ENCODE data around the gene PARP8.
"Not testable (repeated sequence)": the region's sequence is repeated elsewhere in the genome, so short reads cannot be mapped to it uniquely, and the experiment has no call there.

The PARP8 gene, protein sequence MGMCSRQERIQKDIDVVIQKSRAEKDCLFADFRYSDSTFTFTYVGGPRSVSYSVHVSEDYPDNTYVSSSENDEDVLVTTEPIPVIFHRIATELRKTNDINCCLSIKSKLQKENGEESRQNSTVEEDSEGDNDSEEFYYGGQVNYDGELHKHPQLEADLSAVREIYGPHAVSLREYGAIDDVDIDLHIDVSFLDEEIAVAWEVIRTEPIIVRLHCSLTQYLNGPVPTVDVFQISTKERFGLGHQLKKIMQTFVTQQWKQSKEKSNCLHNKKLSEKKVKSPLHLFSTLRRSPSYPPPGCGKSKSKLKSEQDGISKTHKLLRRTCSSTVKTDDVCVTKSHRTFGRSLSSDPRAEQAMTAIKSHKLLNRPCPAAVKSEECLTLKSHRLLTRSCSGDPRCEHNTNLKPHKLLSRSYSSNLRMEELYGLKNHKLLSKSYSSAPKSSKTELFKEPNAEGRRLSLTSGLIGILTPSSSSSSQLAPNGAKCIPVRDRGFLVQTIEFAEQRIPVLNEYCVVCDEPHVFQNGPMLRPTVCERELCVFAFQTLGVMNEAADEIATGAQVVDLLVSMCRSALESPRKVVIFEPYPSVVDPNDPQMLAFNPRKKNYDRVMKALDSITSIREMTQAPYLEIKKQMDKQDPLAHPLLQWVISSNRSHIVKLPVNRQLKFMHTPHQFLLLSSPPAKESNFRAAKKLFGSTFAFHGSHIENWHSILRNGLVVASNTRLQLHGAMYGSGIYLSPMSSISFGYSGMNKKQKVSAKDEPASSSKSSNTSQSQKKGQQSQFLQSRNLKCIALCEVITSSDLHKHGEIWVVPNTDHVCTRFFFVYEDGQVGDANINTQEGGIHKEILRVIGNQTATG

DNA sequence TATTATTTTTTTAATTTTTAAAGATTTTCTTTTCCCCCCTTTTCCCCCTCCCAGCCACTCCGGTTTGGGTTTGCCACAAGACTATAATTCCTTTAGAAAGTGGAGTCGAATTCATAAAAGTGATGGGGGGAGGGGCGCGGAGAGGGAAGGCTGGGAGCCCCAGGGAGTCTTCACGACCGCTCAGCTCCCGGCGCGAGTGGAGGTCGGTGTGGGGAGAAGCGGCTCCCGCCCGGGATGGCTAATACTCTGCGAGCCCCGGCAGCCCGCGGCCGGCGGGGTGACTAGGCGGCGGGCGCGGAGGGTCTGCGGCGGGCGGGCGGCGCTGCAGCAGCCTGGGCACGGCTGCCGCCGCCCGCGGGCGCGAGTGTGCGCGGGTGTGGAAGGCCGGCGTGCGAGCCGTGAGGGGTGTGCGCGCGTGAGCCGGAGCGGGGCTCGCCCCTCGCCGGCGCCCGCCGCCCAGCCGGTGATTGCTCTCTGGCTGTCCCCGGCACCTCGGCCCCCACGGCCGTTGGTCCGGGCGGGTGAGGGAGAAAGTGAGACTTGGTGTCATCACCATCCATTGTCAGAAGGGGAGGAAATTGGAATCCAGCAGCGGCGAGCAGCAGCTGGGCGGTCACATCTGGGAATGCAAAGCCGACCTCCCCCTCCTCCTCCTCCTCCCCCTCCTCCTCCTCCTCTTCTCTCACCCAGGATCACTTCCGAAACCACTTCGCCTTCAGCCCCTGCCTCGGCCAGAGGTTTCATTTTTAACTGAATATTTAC lies at the start of gene PARP8:
Gene PARP8, plus strand, starts transcription at position 377 of the 762 bp plus-strand sequence. CDS start 459 bp downstream, outside the sequence.
- DNase-seq (ENCODE audit: low read depth in 2 of 2): peak; percentile 19 to 26

DNA sequence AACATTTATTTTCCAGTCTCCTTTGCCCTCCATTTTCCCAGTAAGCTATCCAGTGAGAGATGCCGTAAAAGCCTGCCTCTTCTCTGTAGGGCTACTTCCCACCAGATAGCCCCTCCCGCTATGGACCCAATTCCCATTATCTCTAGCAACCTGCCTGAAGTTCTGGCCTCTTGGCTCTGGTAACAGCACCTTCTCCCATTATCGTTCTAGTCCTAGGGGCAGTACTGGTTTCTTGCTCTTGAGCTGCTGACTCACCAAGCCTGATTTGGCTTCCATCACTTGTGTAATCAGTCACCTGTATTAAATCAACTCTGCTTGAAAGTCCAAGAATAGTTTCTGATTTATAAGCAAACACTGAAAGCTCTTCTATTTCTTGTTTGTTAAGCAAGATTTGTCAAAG lies 42.8 kb upstream of the PARP8 start:
- DNase-seq (ENCODE audit: low read depth in 2 of 2): no peak

DNA sequence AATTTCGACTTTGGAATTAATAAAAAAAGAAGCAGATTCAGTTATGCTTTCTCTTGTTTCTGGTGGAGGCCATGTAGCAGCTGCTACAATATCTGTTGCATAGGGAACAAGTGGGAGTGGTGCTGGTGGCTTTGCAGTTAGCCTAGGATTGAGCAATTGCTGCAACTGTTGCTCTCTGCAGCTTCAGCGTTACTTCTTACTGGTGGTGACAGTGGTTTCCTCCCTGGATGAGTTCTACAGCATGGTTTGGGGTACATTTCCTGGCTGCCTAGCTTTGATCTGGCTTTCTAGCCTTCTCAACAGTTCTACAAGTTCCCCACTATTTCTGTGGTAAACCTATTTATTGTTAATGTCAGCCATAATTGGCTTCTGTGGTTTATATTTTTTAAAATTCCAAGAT lies 31.6 kb upstream of the PARP8 start:
- DNase-seq (ENCODE audit: low read depth in 2 of 2): peak in 1 of 2 donors; percentile 4

DNA sequence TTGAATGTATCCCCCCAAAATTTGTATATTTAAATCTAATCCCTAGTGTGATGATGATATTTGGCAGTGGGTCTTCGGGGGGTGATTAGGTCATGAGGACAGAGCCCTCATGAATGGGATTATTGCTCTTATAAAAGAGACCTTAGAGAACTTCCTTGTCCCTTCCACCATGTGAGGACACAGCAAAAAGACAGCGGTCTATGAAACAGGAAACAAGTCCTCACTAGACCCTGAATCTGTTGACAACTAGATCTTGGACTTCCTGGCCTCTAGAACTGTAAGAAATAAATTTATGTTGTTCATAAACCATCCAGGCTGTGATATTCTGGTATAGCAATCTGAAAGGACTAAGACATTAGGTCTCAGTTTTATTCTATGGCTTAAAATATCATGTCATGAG lies 28.9 kb upstream of the PARP8 start:
- not testable (repeated sequence) for DNase-seq (ENCODE audit: low read depth in 2 of 2)

DNA sequence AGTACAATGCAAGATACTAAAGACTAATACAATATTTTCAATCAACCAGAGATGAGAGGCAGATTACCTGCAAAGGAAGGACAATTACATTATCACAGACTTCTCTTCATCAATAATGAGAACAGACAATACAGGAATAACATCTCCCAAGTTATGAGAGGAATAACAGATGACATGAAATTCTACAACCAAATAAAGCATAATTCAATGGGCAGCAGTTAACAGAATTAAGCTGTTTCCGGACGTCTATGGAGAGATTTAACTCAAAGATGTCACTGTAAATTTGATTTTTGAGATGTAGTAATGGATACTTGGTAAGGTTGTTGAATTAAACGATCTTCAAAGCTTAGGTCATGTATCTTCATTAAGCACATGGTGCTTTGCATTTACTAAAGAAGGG lies 19.8 kb upstream of the PARP8 start:
- no peak for DNase-seq (ENCODE audit: low read depth in 2 of 2)

DNA sequence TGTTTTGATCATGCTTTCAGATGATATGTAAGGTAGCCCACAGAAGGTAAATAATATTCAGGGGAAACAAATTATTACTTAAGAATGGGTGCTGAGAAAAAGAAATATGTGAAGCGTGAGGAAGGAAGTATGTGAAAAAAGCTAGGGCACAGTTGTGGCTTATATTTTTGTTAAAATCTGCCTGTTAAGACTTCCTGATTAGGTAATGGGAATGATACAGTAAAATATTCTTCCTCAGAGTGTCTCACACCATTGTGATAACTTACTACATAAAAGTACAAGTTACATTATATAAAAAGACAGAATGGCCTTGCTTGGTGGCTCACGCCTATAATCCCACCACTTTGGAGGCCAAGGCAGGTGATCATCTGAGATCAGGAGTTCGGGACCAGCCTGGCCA lies 18.7 kb upstream of the PARP8 start:
- no peak for DNase-seq (ENCODE audit: low read depth in 2 of 2)

DNA sequence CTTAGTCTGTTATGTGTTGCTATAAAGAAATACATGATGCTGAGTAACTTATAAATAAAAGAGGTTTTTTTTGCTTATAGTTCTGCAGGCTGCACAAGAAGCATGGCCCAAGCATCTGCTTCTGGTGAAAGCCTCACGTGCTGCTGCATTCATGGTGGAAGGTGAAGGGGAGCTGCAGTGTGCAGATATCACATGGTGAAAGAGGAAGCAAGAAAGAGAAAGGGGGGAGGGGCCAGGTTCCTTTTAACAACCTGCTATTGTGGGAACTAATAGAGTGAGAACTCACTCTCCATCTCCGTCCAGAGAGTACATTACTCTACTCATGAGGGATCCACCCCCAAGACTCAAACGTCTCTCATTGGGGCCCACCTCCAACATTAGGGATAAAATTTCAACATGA lies 12.5 kb upstream of the PARP8 start:
- DNase-seq (ENCODE audit: low read depth in 2 of 2): no peak

DNA sequence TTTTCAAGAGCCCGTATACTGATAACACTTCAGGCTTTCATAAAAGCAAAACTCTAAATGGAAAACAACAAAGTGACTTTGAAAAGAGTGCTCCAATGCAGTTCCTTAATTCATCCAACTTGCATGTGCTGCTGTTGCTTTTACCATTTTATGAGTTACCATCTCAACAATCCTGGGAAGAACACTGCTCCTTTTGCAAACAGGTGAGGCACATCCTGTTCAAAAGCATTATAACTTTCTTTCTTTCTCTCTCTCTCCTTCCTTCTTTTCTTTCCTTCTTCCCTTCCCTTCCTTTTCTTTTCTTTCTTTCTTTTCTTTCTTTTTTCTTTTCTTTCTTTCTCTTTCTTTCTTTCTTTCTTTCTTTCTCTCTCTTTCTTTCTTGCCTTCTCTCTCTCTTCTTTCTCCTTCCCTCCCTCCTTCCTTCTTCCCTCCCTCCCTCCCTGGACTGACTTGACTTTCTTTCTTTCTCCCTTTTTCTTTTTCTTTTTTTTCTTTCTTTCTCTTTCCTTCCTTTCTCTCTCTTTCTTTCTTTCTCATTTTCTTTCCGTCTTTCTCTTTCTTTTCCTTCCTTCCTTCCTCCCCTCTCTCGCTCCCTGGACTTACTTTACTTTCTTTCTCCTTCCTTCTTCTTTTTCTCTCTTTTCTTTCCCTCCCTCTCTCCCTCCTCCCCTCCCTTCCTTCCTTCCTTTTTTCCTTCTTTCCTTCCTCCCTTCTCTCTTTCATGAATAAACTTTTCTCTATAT lies 11.2 kb upstream of the PARP8 start:
- no peak for DNase-seq (ENCODE audit: low read depth in 2 of 2)

DNA sequence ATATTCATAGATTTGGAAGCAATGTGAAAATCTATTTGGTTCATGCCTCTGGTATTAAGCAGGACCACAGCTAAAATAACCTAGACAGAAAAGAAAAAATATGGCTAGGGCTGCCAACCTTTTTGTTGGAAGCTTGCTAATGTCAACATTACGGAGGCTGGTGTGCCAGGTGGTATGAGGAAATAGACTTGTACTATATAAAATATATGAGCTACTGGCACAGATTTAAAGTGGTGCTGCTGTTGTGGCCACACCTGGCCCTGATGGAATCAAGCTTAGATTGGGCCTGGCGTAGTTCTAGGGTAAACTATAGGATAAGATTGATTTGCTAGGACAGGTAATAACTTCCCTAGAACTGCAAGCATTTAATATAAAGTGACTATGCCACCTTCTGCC lies 10.6 kb upstream of the PARP8 start:
- no peak for DNase-seq (ENCODE audit: low read depth in 2 of 2)

DNA sequence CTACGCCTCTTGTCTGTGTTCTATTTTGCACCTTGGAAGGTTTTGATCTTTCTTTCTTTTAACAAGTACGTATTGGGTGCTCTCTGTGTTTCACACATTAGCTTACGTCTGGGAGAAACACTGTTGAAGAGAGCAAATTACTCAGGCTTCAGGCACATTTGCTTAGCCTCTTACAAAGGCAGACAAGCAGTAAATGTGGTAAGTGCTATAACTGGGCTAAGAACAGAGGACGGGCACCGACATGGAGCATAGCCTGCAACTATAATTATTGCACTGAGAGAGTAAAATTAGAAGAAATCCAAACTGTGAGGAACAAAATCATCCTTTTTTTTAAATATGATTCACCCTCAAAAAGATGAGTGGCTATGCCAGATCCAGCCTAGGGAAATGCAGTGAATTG lies 9.4 kb upstream of the PARP8 start:
- no peak for DNase-seq (ENCODE audit: low read depth in 2 of 2)

DNA sequence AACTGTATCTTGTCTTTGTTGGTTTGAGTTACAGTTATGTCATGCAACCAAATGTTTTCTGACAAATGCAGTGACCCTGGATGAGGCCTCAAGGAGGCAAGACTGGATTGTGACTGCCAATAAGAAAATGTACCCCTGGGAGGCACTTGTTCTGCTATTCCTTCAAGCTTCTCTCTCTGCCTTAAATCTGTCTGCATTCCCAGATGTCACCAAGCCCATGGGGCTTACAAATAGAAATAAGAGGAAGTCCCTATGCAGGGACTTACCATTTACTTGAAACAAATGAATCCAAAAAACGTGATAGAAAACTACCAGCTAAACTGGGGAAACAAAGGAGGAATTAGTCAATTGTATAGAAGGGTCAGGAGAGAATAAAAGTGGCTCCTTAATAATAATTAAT lies 8.2 kb upstream of the PARP8 start:
- DNase-seq (ENCODE audit: low read depth in 2 of 2): no peak

DNA sequence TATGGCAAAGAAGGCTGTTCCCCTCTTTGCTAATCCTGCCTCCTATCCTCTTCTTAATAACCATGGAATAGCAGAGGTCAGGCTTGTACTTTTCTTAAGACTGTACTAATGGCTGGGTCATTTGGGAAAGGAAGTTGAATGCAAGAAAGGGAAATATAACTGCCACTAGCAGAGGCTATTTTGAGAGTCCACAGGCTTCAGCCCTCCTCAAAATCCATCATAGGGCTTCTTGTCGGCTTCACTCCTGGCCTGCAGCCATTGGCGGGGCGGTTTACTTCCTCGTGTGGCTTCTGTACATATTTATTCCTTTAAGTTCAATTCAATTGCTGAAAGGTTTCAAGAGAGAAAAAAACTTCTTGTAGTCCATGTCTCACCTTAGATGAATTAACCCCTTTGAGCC lies 2.8 kb upstream of the PARP8 start:
- no peak for DNase-seq (ENCODE audit: low read depth in 2 of 2)

DNA sequence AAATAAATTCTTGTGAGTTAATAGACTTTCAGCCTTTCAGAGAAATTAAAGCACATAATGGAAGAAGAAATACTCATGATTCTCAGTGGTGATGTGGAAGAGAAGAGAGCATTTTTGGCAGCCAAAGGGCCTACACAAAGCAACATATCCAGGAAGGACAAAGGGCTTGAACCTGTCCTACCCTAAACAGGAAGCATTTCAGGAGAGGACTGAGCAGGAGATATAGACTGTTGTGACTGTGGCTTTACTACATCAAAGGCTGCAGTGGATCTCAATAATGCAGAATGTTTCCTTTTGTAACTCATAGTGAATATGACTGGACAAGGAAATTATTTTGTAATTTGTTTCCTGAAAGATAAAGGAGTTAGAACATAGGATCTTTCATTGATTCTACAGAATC lies 1.3 kb upstream of the PARP8 start:
- no peak for DNase-seq (ENCODE audit: low read depth in 2 of 2)

DNA sequence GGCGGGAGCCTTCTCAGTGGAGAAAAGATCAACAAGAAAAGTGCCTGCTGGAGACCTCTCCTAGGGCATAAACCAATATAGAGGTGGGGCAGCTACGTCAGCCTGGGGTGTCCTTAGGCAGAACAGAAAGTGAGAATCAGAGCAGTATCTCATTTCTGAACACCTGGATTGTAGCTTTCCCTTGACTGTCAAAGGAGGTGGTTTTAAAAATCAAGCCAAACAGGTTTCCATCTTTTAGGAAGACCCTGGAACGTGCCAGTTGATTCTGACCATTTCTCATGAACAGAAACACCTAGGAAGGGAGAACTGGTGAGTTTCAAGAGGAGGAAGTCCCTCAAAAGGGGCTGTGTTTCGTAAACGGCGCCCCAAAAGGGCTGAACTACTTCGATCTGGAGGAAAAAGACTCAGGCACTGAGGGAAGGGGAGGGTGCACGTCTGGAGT lies 655 bp upstream of the PARP8 start:
- DNase-seq (ENCODE audit: low read depth in 2 of 2): peak in 1 of 2 donors; percentile 12

DNA sequence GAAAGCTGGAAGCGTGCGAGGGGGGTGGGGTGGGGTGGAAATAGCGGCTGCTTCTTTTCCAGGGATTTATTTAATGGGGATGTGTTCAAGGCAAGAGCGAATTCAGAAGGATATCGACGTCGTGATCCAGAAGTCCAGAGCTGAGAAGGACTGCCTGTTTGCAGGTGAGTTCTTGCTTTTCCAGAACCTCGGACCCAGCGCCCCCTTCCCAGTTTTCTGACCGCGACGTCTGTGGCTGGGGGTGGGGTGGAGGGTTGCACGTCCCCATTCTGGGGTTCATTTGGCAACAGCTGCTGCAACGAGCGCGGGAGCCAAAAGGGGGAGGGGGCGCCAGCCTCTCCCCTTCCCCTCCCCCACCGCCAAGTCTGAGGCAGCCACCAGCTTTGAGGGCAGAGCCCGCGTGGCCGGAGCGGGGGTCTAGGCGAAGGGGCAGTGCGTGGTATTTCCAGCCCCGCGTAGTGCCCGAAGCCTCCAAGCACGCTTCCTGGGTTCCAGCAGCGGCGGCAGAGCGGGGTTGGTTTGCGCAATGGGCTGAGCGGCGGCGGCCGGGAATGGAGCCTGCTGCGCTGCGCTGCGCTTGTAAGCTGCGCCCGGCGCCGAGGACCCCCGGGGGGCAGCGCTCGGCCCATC lies 701 bp downstream of the PARP8 start:
- peak; percentile 32 to 38 for DNase-seq (ENCODE audit: low read depth in 2 of 2)

DNA sequence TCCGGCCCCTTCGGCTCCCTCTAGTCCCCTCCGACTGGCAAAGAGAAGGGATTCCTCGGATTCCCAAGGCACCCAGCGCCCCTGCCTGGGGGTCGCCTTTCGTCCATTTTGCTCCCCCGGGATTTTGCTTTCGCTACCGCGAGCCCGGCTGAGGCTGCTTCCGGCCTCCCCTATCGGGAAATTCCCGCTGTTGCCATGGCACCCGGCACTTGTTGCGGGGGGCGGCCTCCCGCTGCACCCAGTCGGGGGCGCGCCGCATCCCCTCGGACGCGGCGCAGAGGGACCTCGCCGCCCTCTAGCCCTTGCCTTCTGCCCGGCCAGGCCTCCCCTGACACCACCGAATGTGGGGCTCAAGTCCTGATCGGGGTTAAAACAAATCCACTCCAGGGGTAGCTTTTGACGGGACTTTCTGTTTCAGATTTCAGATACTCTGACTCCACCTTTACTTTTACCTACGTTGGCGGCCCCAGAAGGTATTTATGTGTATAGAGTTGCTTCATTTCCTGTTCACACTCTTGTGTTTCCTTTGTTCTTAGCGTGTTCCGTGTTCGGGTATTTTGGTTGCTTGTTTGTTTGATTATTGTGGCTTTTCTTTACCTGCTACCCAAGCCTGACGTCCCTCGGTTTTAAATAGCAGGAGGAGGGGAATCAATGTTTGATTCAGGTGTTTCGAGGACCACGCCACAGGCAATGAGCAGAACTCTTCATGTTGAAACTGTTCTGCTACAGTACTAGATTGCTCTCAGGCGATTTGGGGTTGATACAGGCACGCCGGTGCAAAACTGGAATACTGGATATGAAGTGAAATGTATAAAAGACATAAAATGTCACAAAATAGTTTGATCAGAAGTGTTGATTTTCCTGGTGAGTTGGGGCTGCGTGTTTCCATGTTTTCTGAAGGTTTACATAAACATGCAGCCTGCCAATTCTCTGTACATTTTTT lies 1.5 kb downstream of the PARP8 start:
- peak; percentile 73 to 82 for DNase-seq (ENCODE audit: low read depth in 2 of 2)

DNA sequence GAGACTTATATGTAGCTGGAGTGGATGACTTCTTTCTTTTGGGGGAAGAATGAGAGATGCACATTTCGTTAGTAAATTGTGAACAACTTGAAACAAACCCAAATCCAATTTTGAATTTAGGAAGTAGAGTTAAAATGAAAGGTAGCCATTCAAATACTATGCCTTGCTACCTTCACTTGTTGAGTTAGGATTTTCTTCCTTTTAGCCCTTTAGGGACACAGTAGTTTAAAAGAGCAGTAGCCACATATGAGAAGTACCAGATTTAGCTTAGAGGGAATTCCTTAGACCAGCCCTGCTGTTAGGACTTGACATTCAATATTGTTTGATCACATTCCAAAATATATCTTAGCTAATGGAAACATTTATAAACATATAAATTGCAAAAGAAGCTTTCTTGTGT lies 2.2 kb downstream of the PARP8 start:
- not testable (repeated sequence) for DNase-seq (ENCODE audit: low read depth in 2 of 2)

DNA sequence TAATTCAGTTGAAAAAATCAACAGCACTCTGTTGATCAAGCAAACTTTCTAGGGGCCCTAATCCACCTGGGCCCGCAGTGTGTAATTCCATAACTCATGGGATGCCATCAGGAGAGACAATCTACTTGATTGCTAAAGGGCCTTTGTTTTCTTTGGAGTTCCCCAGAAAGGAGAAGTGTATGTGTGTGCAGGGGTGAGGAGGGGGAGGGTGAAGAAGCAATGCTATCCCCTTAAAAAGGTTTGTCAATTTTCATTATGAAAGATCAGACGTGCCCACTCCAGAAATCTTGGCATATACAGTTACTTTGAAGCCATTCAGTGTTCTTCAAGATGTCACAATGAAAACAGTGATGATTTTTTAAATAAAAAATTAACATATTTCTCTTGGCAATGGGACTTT lies 6.2 kb downstream of the PARP8 start:
- no peak for DNase-seq (ENCODE audit: low read depth in 2 of 2)

DNA sequence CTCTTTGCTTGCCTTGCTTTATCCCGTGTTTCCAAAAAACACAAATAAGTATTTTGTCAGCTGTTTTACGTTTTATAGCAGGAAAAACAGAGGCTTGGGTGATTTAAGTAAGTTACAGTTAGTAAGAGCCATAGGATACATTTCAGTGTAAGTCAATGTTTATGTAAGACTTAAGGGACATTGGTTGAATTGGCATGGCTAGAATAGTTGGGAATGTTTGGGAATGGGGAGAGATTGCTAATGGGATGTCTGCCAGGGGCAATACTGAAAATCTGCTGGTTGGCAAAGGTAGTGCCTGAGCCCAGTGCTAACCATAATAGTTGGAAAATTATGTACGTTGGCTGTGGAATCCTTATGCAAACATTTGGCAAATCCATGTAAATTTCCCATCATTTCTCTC lies 7.0 kb downstream of the PARP8 start:
- not testable (repeated sequence) for DNase-seq (ENCODE audit: low read depth in 2 of 2)

DNA sequence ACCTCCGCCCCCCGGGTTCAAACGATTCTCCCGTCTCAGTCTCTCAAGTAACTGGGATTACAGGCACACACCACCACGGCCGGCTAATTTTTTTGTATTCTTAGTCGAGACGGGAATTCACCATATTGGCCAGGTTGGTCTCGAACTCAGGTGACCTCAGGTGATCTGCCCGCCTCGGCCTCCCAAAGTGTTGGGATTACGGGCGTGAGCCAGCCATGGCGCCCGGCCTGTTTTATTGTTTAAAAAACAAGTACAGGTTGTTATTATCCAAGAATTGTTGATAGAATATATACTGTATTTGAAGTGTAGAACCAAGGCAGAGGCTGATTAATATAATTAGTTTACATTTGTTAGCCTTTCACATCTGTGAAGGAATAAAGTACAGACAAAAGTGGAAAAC lies 8.9 kb downstream of the PARP8 start:
- DNase-seq (ENCODE audit: low read depth in 2 of 2): no peak

Data from stimulated activated CD4-positive, alpha-beta T cell treated with anti-CD3 and anti-CD28 coated beads, Interleukin-4, amount 100 ng/mL, for 48 hours (primary cell).